H4 (cell line): ENCODE measurements around the gene RNF25. TPM values are rescaled to one million over a fixed set of nuclear protein-coding genes. Genes with fewer than 3 reads are reported as not detected.

ENCODE experiments used
- DNase-seq: peaks from one replicate; pipeline ENCODE4 v3.0.0-alpha.2; 2015; ENCODE audit warnings: low spot score
- total RNA-seq: library from RNA; depleted of rRNA; stranded (reverse); fragments of >200 nt; shearing (Covaris generic); gene quantifications from 2 replicates; pipeline ENCODE4 v1.2.3, GENCODE V29; 2014; rRNA removed

RNF25 gene, protein sequence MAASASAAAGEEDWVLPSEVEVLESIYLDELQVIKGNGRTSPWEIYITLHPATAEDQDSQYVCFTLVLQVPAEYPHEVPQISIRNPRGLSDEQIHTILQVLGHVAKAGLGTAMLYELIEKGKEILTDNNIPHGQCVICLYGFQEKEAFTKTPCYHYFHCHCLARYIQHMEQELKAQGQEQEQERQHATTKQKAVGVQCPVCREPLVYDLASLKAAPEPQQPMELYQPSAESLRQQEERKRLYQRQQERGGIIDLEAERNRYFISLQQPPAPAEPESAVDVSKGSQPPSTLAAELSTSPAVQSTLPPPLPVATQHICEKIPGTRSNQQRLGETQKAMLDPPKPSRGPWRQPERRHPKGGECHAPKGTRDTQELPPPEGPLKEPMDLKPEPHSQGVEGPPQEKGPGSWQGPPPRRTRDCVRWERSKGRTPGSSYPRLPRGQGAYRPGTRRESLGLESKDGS
- 35.2 and 59.5 TPM in 2 replicates for total RNA-seq

DNA sequence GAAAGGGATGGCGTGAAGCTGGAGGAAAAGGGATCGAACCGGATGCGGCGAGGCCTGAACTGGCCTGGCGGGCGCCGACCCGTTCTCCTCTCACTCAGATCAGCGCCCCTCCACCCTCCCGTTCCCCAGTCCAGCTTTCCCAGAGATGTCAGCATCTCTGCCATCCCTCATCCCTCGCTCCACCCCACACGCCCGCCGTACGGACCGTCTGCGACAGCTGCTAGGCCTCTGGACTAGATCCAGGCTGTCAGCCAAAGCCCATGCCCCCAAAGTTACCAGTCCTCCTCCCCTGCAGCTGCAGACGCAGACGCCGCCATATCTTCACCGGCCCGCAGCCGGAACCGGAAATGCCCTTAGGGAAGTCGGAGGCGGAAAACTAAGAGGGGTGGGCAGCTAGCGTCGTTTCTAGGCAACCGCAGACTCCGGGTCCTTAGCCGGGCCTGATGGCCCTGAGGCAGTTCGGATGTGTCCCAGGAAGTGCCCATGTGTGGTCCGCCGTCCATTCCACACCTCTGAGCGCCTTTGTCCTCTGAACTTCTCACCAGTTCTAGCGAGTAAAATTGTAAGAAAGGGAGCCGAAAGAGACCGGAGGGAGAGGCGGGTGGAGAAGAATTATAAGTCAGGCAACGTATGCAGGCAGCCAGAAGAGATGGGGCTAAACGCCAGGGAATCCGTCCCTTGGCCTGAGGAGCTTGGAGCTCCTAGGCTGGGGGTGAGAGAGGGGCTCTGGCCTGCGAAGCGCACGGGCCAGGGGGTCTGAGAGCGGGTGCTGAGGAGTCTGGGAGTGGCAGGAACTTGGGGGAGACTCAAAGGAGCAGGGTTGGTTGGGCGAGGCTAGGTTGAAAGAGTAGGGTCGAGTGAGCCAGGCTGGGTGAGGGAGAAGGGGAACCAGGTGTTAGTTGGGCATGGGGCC, at the start of gene RNF25, which contains the start of gene STK36:
TSS of gene RNF25 (minus strand) at position 349 of the 913 bp plus-strand sequence. CDS start at position 317, 32 bp downstream.
TSS of gene STK36 (plus strand) at position 433 of the 913 bp plus-strand sequence. CDS start 744 bp downstream, outside the sequence.
- DNase-seq, result peak; percentile 84

DNA sequence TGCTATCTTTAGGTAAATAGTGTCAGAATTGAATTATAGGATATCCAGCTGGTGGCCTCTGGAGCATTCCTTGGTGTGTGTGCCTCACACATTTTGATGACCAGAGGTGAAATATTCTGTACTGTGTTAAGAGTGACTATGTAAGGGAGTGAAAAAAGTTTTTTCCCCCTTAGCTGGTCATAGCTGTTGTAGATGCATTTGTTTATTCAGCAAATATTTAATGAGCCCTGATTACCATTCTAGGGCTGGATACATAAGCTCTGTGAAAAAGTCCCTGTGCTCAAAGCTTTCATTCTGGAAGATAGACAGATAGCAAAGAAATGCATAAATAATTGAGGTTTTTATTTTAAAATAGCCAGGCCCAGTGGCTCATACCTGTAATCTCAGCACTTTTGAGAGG, 49.7 kb upstream of the RNF25 start:
- no peak for DNase-seq

DNA sequence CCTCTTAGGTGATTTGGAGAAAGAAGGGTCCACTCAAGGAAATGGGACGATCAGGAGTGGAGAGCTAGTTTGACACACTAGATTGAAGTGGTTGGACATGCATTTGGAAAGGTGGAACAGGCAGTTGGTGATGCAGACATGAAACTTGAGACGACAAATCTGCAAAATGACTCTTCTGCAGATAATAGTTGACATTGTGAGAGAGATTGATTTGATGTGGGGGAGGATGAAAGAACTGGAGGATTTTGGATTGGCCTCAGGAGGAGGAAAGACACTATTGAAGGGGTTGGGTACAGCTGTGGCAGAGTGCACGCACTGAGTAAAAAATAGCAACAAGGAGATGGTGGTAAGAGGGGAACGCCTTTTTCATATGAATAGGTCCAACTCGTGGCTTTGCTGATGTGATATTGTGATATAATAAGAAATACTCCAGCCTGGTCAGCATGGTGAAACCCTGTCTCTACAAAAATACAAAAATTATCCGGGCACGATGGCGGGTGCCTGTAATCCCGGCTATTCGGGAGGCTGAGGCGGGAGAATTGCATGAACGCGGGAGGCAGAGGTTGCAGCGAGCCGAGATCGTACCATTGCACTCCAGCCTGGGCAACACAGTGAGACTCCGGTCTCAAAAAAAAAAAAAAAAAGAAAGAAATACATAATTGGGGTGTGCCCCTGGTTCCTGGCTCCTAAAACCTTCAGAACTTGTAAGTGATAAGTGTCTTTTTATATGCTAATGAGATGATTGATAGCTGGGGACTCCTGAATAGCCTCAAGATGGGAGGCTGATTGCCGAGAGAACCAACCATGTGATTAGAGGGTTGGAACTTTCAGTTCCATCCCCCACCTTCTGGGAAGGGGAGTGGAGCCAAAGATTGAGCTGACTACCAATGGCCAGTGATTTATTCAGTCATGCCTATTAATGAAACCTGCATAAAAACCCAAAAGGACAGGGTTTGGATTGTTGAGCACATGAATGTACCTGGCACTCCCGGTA, 48.5 kb upstream of the RNF25 start:
- no peak for DNase-seq

DNA sequence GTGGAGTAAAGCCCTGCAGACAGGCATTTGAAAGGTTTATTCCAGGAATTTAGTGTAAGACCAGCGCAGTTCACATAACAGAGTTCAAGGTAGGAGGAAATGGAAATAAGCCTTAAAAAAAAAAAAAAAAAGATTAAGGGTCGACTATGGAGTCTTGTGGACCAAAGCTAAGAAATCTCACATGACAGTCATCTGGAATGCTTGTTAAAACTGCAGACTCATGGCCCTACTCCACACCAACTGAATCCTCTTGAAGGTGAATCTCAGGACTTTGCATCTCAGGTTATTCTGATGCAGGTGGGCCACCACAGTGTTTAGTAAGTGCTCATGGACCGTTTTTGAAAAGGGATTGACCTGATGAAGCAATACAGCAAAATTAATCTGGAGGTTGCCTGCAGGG, 47.7 kb upstream of the RNF25 start:
- DNase-seq, result no peak

DNA sequence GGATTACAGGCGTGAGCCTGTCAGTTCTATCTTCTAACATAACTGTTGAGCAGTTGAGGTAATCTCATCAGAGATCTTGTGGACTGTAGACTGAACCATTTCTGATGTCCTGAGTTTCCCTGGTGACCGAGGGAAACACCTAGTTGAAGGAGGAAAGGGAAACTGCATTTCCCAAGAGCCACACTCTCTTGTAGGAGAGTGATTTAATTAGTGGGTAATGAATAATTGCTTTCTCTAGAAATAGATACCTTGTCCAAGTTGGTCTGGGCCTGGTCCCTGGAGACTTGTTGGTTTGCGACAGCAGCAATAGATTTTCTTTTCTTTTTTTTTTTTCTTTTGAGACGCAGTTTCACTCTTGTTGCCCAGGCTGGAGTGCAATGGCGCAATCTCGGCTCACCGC, 46.3 kb upstream of the RNF25 start:
- no peak for DNase-seq

DNA sequence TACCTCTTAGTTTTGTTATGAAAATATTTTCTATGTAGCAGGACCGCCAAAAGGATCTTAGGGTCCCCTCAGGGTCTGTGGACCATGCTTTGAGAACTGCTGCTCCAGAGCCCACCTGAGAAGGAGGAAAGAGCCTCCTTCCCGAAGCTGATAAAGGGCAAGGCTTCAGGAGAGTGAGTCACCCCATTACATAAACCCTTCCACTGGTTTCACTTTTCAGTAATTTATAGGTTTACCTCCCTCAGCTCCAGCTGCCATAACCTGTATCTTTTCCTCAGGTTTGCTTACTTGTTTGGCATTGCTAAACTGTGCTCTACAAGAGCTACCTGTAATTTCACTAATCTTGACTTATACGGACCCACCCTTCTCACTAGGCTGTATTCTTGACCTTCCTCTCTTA, 45.5 kb upstream of the RNF25 start:
- peak; percentile 25 for DNase-seq

DNA sequence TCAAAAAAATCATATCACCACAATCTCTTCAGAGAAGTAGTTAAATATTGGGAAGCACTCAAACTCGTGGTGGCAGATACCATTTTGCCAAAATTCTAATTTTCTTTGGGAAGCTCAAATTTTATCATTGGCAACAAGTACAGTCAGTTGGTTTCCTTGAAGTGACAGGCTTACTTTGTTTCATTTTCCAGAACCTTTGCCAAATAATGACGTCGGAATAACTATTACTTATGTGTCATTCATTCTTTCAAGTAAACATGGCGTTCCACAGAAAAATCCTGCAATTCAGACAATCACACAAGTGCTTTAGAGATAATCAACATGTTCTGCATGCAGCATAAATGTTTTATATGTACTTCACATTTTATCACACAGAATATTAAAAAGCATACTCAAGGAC, 44.3 kb upstream of the RNF25 start:
- DNase-seq, result no peak

DNA sequence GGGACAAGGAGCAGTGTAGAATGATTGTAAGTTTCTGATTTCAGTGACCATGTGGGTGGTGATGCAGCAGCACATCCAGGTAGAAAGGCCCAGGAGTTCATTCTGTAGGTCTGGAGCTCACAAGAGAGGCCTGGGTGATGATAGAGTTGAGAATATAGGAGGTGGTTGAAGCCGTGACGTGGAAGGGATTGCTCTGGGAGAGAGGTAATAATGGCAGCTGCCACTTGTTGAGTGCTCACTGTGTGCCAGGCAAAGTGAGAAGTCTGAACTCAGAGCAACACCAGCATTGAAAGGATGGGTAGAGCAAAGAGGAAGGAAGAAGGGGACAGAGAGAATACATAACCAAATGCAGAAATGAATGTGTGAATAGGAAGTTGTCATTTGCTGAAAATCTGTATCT, 42.1 kb upstream of the RNF25 start:
- no peak for DNase-seq

DNA sequence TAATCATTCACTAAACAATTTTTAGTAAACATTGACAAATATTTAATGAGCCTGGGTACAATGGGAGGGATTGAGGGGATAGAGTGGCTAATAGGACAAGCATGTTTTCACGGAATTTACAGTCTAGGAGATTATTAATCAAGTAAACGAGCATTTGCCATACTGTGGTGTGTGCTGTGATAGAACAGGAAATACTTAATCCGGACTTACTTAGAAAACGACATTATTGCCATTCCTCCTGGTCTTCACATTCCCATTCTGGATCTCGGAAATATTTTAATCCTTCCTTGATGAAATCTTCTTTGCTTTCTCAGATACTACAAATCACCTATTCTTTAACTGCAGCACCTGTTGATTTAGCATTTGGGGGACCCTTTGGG, 39.7 kb upstream of the RNF25 start:
- no peak for DNase-seq

DNA sequence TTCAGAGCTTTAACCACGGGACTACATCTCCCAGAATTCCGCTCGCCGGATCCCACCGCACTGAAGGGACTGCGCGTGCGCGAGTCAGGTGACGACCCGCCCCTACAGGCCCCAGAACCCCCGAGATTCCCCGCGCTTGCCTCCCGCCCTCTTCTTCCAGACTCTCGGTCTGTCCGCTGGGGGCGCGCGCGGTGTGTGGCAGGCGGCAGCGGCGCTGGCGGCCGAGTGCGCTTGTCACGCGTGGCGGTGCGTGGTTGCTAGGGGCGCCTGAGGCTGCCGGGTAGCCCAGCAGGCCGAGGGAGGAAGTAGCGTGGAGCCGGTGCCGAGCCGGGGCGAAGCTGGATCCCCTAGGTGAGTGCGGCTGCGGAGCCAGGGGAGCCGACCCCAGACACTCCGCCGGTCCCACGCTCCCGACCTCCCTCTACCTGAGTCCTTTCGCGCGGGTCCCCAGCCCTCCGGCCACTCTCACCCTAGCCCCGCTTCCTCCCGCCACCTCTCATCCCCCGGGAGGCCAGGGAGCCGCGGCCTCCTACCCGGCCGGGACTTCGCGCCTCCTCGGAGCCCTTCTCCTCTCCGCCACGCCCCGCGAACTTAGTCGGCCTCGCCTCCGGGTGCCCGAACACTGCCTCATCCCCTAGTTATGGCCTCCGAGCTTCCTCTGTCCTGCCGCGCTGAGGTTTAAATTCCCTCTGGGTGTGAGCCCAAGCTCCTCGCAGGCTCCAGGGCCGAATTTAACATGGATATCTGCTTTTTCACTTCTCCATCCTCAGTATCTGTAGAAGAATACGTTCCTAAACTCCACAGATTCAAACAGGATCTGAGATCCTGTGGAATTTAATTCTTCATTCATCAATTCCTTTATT, 39.1 kb upstream of the RNF25 start, which contains the start of gene TTLL4:
TSS of gene TTLL4 (plus strand) at position 149 of the 863 bp plus-strand sequence. CDS start 26,842 bp downstream, outside the sequence.
- peak; percentile 92 for DNase-seq

DNA sequence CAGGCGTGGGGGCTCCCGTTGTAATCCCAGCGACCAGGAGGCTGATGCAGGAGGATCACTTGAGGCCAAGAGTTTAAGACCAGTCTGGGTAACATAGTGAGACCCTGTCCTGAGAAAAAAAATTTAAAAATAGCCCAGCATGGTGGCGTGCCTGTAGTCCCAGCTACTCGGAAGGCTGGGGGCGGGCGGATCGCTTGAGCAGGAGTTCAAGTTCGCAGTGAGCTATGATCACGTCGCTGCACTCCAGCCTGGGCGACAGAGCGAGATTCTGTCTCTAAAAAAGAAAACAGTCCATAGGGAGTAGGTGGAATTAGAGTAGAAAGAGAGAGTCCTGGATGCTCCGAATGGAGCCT, 38.5 kb upstream of the RNF25 start:
- DNase-seq, result no peak

DNA sequence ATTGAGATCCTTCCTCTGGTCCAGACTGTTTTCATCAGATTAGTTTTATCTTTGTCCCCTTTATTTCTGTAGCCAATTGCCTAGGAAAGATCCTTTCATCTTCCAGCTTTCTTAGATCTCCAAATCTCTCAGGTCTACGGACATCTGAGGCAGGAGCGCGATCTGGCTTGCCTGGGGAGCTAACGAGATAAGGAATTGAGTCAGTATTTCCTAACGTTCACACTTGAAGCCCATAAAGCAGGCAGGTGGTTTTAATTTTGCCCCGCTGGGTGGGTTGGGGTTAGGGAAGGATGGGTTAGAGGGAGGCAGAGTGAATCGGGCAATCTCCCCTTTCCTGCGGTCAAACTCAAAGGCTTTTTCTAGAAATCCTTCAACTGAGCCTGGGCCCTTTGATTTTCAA, 38.1 kb upstream of the RNF25 start:
- DNase-seq, result no peak

DNA sequence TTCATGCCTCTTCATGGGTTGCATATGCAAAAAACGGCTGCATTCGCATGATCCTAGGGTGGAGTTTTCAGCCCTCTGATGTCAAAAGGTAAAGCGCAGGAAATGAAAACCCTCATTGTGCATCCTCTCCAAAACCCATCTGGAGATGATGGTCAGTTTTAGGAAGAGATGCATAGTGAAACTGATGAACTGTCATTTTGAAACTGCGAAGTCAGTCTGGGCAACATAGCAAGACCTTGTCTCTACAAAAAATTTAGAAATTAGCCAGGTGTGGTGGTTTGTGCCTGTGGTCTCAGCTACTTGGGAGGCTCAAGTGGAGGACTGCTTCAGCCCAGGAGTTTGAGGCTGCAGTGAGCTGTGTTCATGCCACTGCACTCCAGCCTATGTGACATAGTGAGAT, 36.3 kb upstream of the RNF25 start:
- DNase-seq, result no peak

DNA sequence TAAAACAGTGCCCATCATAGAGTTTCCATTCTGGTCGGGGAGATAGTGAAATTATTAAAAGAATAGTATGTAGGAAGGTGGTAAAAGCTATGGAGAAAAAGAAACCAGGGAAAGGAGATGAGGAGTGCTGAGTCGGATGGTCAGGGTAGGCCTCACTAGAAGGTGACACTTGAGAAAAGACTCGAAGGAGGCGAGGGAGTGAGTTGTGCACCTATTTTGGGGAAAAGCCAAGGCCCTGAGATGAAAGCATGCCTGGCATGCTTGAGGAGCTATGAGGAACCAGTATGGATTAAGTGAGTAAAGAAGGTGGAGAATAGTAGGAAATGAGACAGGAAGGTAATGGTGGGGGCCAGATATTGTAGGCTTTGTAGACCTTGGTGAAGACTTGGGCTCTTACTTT, 31.5 kb upstream of the RNF25 start:
- no peak for DNase-seq

DNA sequence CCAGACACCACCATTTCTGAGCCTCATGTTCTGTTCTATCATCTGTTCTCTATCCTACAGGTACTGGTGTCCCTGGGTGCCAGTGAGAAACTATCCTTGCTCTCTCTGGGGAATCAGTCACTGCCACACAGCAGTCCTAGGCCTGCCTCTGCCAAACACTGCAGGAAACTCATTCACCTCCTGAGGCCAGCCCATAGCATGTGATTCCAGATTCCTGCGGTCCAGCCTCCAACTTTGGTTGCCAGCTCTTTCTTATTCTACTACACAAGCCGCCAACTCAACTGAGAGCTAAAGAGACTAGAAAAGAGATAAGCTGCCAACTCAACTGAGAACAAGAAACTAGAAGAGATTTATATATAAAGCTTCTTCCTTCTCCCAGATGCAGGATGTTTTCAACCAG, 30.0 kb upstream of the RNF25 start:
- DNase-seq, result no peak

DNA sequence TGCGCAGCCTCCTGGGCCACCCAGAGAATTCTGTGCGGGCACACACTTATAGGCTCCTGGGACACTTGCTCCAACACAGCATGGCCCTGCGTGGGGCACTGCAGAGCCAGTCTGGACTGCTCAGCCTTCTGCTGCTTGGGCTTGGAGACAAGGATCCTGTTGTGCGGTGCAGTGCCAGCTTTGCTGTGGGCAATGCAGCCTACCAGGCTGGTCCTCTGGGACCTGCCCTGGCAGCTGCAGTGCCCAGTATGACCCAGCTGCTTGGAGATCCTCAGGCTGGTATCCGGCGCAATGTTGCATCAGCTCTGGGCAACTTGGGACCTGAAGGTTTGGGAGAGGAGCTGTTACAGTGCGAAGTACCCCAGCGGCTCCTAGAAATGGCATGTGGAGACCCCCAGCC, 27.1 kb upstream of the RNF25 start:
- DNase-seq, result no peak

DNA sequence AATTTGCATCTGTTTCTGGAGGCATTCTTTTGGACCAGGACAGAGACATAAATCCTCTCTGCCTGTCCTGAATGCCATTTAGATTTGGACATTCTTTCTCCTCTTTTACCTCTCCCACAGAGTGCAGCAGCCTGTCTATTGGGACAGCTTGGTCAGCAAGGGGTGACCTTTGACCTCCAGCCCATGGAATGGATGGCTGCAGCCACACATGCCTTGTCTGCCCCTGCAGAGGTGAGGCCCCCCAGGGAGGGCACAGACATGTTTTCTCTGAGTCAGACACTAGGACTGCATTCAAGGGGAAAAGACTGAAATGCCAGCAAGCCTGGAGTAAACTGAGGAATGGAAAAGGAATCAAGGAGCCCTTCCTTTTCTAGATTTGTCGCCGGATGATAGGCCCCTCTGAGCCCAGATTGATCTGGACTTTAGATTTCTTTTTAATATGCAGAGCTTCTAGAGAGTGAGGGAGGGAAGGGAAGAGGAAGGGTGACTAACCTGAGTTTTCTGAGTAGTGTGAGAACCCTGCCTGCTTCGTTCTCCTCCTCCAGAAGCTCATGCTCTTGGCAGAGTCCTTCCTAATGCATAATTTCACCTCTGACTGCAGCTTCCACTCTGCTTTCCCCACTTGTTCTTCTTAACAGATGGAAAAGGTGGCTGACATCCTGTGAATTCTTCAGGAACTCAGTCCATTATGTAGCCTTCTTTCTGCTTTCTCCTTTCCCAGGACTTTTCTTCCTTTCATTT, 22.8 kb upstream of the RNF25 start:
- DNase-seq, result no peak

DNA sequence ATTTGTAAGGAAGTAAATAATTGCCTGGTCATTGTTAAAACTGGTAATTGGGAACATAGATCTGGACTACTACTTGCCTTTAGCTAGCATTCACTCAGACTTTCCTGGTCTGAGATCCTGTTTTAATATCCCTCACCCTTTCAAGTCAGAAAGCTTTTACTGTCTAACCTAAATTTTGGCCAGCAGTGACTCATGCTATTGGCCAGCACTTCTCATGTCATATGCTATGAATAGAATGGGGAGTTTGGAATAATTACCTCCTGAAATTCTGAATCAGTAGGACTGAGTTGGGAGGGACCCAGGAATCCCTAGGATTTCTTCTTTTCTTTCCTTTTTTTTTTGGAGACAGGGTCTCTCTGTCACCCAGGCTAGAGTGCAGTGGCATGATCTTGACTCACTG, 19.4 kb upstream of the RNF25 start:
- no peak for DNase-seq

DNA sequence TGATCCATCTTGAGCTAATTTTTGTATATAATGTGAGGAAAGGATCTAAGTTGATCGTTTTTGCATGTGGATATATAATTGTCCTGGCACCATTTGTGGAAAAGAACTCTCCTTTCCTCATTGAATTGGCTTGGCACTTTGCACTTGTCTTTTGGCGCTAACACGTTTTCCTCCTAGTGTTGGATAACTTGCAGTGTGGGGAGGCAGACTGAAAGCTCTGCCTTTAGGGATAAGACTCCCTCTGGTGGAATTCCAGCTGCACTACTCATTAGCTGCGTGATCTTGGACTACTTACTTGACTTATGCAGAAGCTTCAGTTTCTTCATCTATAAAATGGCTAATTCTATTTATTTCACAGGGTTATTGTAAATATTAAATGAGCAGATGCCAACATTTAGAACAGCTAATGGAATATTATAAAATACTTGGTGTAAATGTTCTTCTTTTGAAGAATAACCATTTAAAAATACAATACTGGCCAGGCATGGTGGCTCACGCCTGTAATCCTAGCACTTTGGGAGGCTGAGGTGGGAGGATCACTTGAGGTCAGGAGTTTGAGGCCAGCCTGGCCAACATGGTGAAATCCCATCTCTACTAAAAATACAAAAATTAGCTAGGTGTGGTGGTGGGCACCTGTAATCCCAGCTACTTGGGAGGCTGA, 15.7 kb upstream of the RNF25 start:
- DNase-seq, result peak; percentile 69
